GM18499 (cell line): ENCODE measurements around the gene ACMSD.
"Not testable (repeated sequence)": the region's sequence is repeated elsewhere in the genome, so short reads cannot be mapped to it uniquely, and the experiment has no call there.

Source experiments
- ATAC-seq: cut with Tn5 transposase; IDR thresholded peaks from one replicate; pipeline ENCODE4 v1.9.1; 2021; ENCODE audit warnings: moderate number of reproducible peaks; ENCODE audit not compliant: insufficient read depth, unreplicated experiment

Gene ACMSD

GRCh38 chr2:134838143-134838620 is at the start of gene ACMSD:
ACMSD (plus strand) TSS chr2:134838616; CDS start chr2:134838683, 67 bp downstream.
- no peak for ATAC-seq

DNA sequence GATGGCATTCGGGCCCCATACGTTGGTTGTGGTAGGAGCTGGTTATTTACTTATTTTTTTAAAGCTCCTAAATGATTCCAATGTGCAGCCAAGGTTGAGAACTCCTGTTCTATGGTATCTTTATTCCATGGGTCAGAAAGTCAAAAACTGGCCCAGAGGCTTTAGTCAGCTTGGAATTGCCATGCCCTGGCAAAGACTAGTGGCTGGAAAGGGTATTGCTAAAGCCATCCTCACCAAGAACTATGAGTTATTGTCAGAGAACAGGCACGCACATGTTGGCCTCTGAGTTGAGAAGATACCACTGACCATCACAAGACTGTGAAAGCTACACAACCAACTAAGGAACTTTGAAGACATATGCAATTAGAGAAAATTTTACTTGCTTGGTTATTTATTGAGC is 47.9 kb upstream of the ACMSD start:
- ATAC-seq: no peak

DNA sequence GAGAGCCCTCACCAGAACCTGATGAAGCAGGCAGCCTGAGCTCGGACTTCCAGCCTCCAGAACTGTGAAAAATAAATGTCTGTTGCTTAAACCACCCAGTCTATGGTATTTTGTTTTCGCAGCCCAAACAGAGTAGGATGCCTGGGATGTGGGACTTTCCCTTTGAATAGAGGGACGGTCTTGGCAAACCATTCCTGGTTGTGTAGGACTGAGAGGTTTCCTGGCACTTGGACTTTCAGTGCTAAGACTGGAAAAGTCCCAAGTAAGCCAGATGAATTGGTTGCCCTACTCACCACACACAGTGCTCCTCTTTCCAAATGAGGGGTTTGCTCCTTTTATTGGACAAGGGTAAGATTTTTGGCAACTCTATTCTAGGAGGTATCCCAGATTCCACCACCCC is 46.8 kb upstream of the ACMSD start:
- ATAC-seq: no peak

GRCh38 chr2:134792186-134792585 is 46.2 kb upstream of the ACMSD start:
- no peak for ATAC-seq

DNA sequence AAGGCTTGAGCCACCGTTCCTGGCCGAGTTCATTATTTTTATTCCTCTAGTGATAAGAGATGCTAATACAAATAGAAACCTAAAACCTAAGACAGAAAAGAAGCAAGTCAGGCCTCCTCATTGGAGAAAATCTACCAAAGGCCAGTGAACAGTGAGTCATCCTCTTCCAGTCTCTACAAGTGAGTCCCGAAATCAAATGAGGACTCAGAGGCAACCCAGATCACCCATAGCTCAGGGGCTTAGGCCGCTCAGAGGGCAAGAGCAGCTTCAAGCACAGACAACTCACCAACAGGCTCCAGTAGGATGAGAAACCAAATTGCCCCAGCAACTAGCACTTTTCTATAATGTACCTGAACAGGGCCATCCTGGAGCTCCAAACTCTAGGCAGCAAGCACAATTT is 42.7 kb upstream of the ACMSD start:
- no peak for ATAC-seq

GRCh38 chr2:134796373-134796772 is 42.0 kb upstream of the ACMSD start:
- no peak for ATAC-seq

DNA sequence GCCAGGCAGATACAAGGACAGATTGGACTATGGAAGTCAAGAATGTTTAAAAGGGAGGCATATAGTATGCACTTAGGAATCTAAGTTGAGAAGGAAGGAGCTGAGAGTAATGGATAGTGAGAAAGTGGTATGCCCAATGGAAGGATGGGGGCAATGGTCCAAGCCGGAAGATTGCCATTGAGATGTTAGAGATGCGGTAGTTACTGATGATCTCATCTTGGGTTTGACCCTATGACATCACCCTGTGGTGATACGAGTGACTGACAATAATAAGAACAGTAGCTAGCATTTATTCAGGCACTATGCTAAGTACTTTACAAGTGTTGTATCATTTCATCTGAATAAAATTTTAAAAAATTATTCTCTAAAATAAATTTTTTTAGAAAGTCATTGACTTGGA is 38.5 kb upstream of the ACMSD start:
- ATAC-seq: no peak

GRCh38 chr2:134800341-134800740 is 38.1 kb upstream of the ACMSD start:
- ATAC-seq: no peak

- ATAC-seq: not testable (repeated sequence)
Observed at GRCh38 chr2:134803609-134804405, 34.6 kb upstream of the ACMSD start.

DNA sequence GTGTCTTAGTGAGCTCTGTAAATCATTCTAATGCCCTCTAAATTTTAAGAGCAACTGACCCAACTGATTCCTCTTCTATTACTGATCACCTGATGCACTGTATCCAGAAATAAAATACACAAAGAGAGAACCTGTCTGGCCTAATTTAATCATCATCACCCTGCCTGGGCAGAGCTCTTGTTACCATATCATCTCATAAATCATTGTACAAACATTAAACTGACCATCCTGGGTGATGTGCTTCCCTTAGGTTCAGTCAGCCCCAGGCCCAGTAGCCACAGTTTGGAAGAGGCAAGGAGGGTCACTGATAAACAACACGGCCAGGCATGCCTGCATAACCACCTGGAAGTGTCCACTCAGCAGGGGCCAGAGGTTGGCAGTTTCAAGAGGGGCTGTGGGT is 22.7 kb upstream of the ACMSD start:
- ATAC-seq: no peak

DNA sequence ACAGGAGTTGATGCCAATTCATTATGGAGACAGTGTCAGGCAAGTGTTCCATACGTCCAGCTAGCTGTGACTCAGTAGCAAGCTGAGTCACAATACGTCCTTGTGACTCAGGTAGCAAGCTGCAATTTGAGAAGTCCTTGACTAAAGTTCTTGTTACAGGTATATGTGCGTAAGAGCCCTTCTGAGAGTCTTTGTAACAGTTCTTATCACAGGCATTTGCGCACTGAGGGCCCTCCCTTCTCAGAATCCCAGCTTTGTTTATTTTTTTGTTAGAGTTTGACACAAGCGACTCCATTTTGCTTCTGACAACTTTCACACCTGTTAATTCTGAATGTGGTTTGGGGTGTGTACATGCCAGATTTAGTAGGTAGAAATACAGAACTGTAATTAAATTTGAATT is 20.1 kb upstream of the ACMSD start:
- no peak for ATAC-seq

DNA sequence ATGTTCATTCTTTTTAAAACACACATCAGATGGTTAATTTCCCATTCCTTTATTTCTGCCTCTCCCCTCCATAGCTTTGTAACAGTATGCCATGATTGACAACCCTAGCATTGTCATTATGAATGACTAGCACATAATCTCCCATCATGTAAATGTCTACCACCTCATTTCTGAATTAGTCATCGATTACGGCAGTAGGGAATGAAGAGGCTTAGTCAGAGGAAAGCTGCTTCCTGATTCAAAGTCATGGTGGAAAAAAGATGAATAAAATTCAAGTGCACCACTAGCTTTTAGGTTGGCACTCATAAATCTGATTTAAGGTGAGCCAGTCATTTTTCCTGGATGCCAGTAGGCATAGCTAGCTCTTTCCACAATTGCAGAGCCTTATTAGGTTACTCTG is 19.1 kb upstream of the ACMSD start:
- no peak for ATAC-seq

- no peak for ATAC-seq
Observed at GRCh38 chr2:134823431-134823830, 15.0 kb upstream of the ACMSD start.

DNA sequence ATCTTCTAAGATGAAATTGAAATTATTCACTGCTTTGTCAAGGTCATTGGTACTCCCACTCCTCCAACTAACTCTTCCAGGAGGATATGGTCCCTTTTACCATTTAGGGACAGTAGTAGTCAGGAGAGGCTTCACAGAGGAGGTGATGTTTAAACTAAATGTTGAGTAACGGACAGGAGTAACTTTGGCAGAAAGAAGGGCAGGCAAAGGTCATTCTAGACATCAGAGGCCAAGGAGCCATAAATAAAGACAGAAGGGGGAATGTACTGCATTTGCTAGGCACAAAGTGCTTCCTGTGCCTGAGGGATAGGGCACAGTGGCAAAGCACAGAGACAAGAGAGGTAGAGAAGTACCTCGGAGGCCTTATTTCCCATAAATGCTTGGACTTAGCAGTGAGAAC is 14.6 kb upstream of the ACMSD start:
- ATAC-seq: no peak

GRCh38 chr2:134825716-134826115 is 12.7 kb upstream of the ACMSD start:
- ATAC-seq: not testable (repeated sequence)

- no peak for ATAC-seq
Observed at GRCh38 chr2:134835471-134835870, 2.9 kb upstream of the ACMSD start.

- no peak for ATAC-seq
Observed at GRCh38 chr2:134836986-134837385, 1.4 kb upstream of the ACMSD start.

- no peak for ATAC-seq
Observed at GRCh38 chr2:134839649-134840048, 1.2 kb downstream of the ACMSD start.

- no peak for ATAC-seq
Observed at GRCh38 chr2:134842930-134843490, 4.6 kb downstream of the ACMSD start.

DNA sequence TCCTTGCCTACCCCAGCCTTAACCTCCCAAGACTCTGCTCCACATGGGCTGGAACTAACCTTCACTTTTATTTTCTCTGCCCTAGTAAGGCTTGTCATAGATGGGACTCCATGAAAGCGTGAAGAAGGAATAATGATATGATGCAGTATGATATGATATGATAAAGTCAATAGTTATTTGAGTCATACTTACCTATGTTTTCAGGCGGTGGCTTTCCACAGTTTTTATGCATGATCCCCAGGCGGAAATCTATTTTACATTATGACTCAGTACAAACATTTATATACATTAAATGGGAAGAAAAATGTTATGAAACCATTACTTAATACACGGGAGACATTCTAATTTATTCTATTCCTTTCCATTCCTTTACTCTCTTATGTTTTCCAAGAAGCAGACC is 5.6 kb downstream of the ACMSD start:
- ATAC-seq: no peak

DNA sequence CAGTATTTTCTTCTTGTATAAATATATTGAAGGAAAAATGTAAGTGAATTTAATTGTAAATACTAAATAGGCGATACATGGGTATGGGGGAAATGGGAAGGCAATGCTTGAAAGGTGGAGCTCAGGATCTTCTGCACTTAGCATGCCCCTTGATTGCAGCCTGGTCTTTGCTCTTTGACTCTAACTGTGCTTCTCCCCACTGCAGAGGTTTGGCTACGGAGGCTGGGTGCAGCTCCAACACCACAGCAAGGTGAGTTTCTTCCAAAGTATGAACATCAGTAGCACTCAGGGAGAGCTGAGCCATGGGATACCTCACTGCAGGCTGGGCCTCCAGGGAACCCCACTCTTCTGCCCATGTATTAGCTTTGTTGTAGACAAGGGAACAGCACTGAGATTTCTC is 6.6 kb downstream of the ACMSD start:
- ATAC-seq: no peak

DNA sequence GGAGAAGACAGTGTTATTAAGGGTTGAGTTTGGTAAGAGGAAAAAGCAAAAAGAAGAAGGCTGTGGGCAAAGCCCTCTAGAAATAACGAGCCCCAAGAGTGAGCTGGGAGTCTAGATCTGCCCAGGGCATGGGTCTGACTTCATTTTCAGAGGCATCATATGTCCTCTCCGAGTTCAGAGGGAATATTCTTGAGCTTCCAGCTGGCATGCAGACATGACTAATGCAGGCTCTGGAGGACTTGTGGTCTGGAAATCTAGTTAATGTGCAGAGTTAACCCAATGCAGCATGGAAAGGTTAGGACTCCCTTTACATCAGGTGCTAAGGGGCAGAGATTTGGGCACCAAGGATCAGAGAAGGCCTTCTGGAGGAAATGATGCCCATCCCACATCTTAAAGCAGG is 7.3 kb downstream of the ACMSD start:
- no peak for ATAC-seq
